OCI-M2 (cell line): ENCODE data around the gene JPT2.

Experiments
- DNase-seq: peaks from one replicate; lab custom pipeline; 2025; ENCODE audit not compliant: unreplicated experiment; lab: John Stamatoyannopoulos, UW

JPT2 gene

DNA sequence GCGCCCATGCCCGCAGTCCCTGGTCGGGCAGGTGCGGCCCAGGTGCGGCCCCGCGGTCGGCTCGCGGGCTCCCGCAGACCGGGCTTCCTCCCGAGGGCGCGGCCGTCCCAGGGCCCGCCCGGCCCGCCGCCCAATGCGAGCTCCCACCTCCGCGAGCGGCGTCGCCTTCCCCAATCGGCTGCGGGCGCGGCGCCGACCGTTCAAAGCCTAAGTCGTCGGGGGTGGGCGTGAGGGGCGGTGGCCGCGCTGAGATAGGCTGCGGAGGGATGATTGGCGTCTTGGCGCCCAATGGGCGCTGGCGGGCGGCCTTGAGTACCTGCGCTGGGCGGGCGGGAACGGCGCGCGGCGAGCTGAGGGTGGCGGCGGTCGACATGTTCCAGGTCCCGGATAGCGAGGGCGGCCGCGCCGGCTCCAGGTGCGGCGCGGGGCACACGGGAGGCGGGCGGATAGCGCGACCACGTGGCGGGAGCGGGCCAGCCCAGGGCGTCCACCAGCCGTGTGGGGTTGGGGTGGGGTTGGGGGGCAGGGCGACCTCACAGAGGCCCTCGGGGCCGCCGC, at the start of gene JPT2:
Gene JPT2, plus strand, starts transcription at position 338 of the 558 bp plus-strand sequence. Its CDS starts 34 bp downstream, at position 372.
- peak; percentile 42 for DNase-seq

GRCh38 chr16:1630450-1631213, 47.4 kb upstream of the JPT2 start:
- no peak for DNase-seq

DNA sequence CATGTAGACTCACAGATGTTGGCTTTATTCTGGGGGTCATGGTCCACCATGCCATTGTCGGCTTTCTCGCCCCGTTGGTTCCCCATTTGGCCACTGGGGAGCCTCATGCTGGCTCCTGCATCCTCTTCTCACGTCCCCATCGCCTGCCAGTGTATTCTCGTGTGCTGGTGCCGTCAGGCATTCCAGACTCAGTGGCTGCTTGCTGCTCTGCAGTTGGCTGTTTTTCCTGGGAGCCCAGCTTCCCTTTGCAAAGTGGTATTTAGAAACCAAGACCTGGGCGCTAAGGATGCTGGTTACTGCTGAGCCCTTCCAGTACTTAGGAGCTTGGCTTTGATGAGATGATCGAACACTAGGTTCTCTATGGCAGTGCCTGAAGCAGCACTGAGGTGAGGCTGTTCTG, 46.8 kb upstream of the JPT2 start:
- no peak for DNase-seq

DNA sequence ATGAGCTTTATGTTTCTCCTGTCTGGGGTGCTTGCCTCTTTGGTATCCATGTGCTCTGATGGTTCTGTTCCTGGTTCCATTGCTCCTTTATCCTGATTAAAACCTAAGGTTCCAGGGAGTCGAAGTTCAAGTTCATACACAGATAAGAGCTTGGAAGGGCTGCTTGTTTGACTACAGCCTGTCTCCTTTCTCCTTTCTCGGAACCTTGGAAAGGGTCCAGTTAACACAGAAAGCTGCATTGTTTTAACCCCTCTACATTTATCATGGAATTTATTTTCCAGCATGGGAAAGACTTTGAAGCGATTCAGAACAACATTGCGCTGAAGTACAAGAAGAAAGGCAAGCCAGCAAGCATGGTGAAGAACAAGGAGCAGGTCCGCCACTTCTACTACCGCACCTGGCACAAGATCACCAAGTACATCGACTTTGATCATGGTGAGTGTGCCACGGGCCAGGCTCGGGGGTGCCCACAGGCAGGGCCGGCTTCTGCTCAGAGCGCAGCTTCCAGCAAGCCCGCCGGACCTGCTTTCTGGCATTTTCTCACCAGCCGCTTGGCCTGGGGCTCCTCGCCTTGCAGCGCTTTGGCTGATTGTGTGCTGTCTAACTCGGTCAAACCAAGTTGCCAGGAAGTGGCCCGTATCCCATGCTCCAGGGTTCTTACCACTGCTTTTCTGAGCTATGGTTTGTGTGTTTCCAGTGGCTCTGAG, 46.0 kb upstream of the JPT2 start:
- DNase-seq = no peak

DNA sequence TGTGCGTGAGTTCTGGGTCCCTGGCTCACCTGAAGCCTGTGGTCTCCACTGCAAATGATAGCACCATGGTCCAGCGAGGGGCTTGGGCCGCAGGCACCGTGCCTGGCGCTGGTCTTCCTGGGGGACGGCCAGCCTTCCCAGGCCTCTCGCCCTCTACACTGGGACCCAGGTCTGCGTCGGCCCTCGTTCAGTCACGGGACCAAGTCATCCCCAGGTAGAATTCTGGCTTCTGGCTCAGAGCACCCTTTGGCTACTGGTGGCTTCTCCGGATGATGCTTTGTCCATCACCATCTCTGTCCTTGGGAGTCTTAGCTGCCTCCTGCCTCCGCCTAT, 45.5 kb upstream of the JPT2 start:
- no peak for DNase-seq

- no peak for DNase-seq
Observed at GRCh38 chr16:1633310-1633709, 44.8 kb upstream of the JPT2 start.

GRCh38 chr16:1634541-1634940, 43.5 kb upstream of the JPT2 start:
- DNase-seq = no peak

DNA sequence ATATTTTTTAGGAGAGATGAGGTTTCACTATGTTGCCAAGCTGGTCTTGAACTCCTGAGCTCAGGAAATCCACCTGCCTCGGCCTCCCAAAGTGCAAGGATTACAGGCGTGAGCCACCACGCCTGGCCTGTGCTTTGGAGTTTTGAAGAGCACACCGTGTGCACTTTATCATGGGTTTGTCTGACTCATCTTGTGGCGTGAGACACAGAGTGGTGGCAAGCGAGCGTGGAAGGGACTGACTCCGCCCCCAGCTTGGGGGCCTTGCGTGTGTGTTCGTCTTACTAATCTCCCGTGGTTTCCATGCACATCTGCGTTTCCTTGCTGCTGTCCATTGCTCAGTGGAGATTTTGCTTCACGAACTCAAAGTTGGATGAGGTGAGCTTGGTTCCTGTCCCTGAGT, 43.0 kb upstream of the JPT2 start:
- no peak for DNase-seq

DNA sequence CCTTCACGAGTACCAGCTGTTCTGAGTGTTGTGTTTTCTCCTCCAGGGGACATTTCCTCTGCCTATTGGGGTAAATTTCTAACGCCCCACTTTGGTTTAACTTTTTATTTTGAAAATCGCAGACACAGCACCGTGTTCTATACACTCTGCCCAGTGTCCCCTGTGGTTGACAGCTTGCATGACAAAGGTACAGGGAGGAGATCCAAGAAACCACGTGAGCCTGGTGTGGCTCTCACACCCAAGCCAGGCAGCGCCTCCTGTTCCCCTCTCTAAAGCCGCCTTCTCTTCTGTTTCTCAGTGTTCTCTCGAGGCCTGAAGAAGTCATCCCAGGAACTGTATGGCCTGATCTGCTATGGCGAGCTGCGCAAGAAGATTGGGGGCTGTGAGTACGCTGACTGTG, 40.6 kb upstream of the JPT2 start:
- no peak for DNase-seq

- no peak for DNase-seq
Observed at GRCh38 chr16:1638757-1639156, 39.3 kb upstream of the JPT2 start.

- no peak for DNase-seq
Observed at GRCh38 chr16:1639282-1639681, 38.8 kb upstream of the JPT2 start.

GRCh38 chr16:1639860-1640259, 38.2 kb upstream of the JPT2 start:
- no peak for DNase-seq

DNA sequence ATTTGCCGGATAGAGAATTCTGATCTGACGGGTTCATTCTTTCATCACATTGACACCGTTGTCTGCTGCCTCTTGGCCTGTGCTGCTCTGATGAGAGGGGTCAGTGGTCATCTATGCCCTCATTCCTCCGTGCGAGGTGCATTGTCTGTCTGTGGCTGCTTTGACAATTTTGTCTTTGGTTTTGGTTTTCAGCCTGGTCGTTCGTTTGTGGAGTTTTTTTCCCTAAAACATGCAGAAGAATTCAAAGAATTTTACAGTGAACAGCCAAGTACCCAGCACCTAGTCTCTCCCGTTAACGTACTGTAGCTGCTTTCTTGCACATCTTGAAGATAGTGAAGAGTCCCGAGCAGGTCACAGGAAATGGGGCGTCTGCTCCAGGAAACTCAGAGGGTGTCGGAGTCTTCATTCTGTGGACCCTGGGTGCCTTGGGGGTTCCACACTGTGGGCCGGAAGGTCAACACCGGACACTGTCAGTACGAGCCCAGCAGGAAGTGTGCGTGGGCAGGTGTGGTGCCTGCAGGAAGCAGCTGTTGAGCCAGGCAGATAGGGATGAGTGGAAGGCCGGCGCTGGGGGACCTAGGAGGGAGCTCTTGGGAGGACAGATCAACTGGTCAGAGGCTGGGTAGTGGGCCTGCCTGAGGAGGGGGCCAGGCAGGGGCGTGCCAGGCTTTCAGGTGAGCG, 37.7 kb upstream of the JPT2 start:
- DNase-seq = no peak

GRCh38 chr16:1641261-1641660, 36.8 kb upstream of the JPT2 start:
- no peak for DNase-seq

DNA sequence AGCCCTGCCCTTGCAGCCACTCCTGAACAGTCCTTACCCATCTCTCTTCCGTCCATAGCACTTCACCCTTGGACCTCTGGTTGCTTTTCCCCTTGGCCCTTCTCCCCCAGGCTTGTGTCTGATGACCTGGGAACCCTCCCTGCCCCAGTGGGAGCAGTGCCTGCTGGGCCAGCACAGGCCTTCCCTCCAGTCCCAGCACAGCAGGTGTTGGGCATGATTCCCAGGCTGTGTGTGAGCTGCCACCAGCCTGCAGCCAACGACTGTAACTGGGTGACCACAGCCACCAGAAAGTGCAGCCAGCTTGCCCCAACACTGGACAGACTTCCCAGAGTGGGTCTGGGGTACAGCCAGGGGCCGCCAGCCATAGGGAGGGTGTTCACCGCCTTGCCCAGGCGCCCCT, 35.9 kb upstream of the JPT2 start:
- no peak for DNase-seq

DNA sequence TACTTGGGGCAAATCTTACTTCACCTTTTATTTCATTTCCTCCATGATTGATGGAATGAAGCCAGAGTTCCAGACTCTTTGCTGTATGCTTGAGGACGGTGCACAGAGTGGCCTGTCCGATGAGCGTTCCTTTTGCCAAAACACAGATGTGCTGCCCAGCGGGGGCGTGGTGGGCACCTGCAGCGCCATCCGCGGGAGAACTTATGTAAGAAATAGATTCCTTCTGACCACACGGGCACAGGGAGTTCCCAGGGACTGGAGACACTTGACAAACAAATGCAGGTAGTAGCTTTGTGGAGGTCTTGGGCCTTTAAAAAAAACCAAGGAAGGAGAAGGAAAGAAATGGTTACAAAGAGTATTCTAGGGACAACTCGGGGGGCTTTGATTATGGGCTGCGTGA, 35.3 kb upstream of the JPT2 start:
- no peak for DNase-seq

- DNase-seq = no peak
Observed at GRCh38 chr16:1643521-1643920, 34.6 kb upstream of the JPT2 start.

GRCh38 chr16:1645914-1646525, 32.1 kb upstream of the JPT2 start:
- no peak for DNase-seq

GRCh38 chr16:1647856-1648255, 30.2 kb upstream of the JPT2 start:
- no peak for DNase-seq

- DNase-seq = no peak
Observed at GRCh38 chr16:1650131-1650530, 27.9 kb upstream of the JPT2 start.
